Astrocyte (in vitro differentiated cells and primary cell): ENCODE results near the gene PITX2. TPM values are rescaled to one million over a fixed set of nuclear protein-coding genes. Genes with fewer than 3 reads are reported as not detected.

Source experiments
- DNase-seq: peaks from one replicate; pipeline ENCODE4 v3.0.0-alpha.2; 2010; ENCODE audit warnings: low read depth
- FAIRE-seq: peaks from 2 replicates; lab custom pipeline; 2011; peaks lifted over from hg19 to GRCh38; lab: Jason Lieb, UNC
- H2AFZ ChIP-seq: 2 replicates; pipeline ENCODE4 v1.6.0; 2012; ENCODE audit warnings: low read depth, low read length, inconsistent platforms
- H3K27ac ChIP-seq: 2 replicates; pipeline ENCODE4 v1.5.1; 2011; ENCODE audit warnings: low read depth, low read length, inconsistent platforms
- H3K27me3 ChIP-seq: 2 replicates; pipeline ENCODE4 v1.6.0; 2011; ENCODE audit warnings: low read length, inconsistent platforms; ENCODE audit not compliant: insufficient read depth
- H3K36me3 ChIP-seq: 2 replicates; pipeline ENCODE4 v1.5.1; 2011; ENCODE audit warnings: low read length, inconsistent platforms; ENCODE audit not compliant: insufficient read depth
- H3K4me1 ChIP-seq: 2 replicates; pipeline ENCODE4 v1.5.1; 2011; ENCODE audit warnings: low read length, inconsistent platforms; ENCODE audit not compliant: insufficient read depth
- H3K4me2 ChIP-seq: 2 replicates; pipeline ENCODE4 v1.6.0; 2012; ENCODE audit warnings: low read length, inconsistent platforms
- H3K4me3 ChIP-seq: 2 replicates; pipeline ENCODE4 v1.5.1; 2011; ENCODE audit warnings: low read depth, mild to moderate bottlenecking, low read length, inconsistent platforms; ENCODE audit not compliant: insufficient read depth
- H3K79me2 ChIP-seq: 2 replicates; pipeline ENCODE4 v1.6.0; 2012; ENCODE audit warnings: mild to moderate bottlenecking, low read length, inconsistent platforms; ENCODE audit not compliant: insufficient read depth
- H3K9ac ChIP-seq: 2 replicates; pipeline ENCODE4 v1.6.0; 2012; ENCODE audit warnings: mild to moderate bottlenecking, low read length, inconsistent platforms
- H3K9me3 ChIP-seq: 2 replicates; pipeline ENCODE4 v1.5.1; 2012; ENCODE audit warnings: low read depth, mild to moderate bottlenecking, low read length, inconsistent platforms; ENCODE audit not compliant: insufficient read depth
- H4K20me1 ChIP-seq: 2 replicates; pipeline ENCODE4 v1.6.0; 2012; ENCODE audit warnings: low read length, inconsistent platforms; ENCODE audit not compliant: insufficient read depth
- H3K27ac Mint-ChIP-seq: one replicate; pipeline ENCODE4 v1.8.0; 2021; ENCODE audit warnings: mild to moderate bottlenecking, mixed read lengths; ENCODE audit not compliant: unreplicated experiment
- H3K27me3 Mint-ChIP-seq: one replicate; pipeline ENCODE4 v1.8.0; 2021; ENCODE audit warnings: low read depth, mixed read lengths; ENCODE audit not compliant: unreplicated experiment
- H3K36me3 Mint-ChIP-seq: one replicate; pipeline ENCODE4 v1.8.0; 2021; ENCODE audit warnings: low read depth, mixed read lengths; ENCODE audit not compliant: unreplicated experiment
- H3K4me1 Mint-ChIP-seq: one replicate; pipeline ENCODE4 v1.8.0; 2021; ENCODE audit warnings: low read depth, mixed read lengths; ENCODE audit not compliant: unreplicated experiment
- H3K4me3 Mint-ChIP-seq: one replicate; pipeline ENCODE4 v1.8.0; 2021; ENCODE audit warnings: mild to moderate bottlenecking, moderate library complexity, mixed read lengths; ENCODE audit not compliant: unreplicated experiment
- H3K9me3 Mint-ChIP-seq: one replicate; pipeline ENCODE4 v1.8.0; 2021; ENCODE audit warnings: mild to moderate bottlenecking, mixed read lengths; ENCODE audit not compliant: unreplicated experiment
- CTCF ChIP-seq: IDR thresholded peaks from 2 replicates; pipeline ENCODE4 v1.5.1; 2011; ENCODE audit warnings: low read depth, mild to moderate bottlenecking, inconsistent platforms, low read length, moderate library complexity; ENCODE audit not compliant: insufficient read depth
- EZH2 ChIP-seq: IDR thresholded peaks from 2 replicates; pipeline ENCODE4 v1.6.1; 2012; ENCODE audit warnings: mild to moderate bottlenecking, low read length, inconsistent platforms; ENCODE audit not compliant: insufficient read depth
- total RNA-seq: library from RNA; stranded (reverse); gene quantifications from 2 replicates; pipeline ENCODE4 v1.2.1, GENCODE V29; 2021

The PITX2 gene
- total RNA-seq, 1 donor from 2014 or later: 3.8 TPM

GRCh38 chr4:110626532-110627153 lies 3.8 kb upstream of the PITX2 start:
- Mint-ChIP-seq H3K4me1 (peaks cover 7% of the 10 kb centered on the region), H3K36me3 (peaks cover 10% of the 10 kb centered on the region), H3K9me3 (peaks cover 50% of the 10 kb centered on the region), H3K27me3 (peaks cover 88% of the 10 kb centered on the region), H3K4me3 (no peak overlapping the region), H3K27ac (peak overlapping the region; percentile 27)
- H3K27me3 ChIP-seq: peaks cover 98% of the 10 kb centered on the region
- H3K4me2 ChIP-seq: no peak overlapping the region
- peaks cover 3% of the 10 kb centered on the region for H4K20me1 ChIP-seq
- FAIRE-seq (no peak), DNase-seq (no peak)
- H3K9me3 ChIP-seq: peaks cover 11% of the 10 kb centered on the region
- no peak overlapping the region for H3K4me3 ChIP-seq
- no peaks in the 10 kb centered on the region for H3K79me2 ChIP-seq
- no peak overlapping the region for H2AFZ ChIP-seq
- TF ChIP-seq CTCF: no peak
- TF ChIP-seq EZH2: no peak
- no peak overlapping the region for H3K27ac ChIP-seq
- no peaks in the 10 kb centered on the region for H3K36me3 ChIP-seq
- H3K4me1 ChIP-seq: peaks cover 17% of the 10 kb centered on the region
- H3K9ac ChIP-seq: no peak overlapping the region

- FAIRE-seq (no peak), DNase-seq (no peak)
- peaks cover 3% of the 10 kb centered on the region for H4K20me1 ChIP-seq
- Mint-ChIP-seq H3K36me3 (peaks cover 9% of the 10 kb centered on the region), H3K27me3 (peaks cover 86% of the 10 kb centered on the region), H3K4me3 (no peak overlapping the region), H3K4me1 (peaks cover 3% of the 10 kb centered on the region), H3K9me3 (peaks cover 45% of the 10 kb centered on the region), H3K27ac (no peak overlapping the region)
- H3K27me3 ChIP-seq: peaks cover 100% of the 10 kb centered on the region
- TF ChIP-seq CTCF (no peak), EZH2 (no peak)
- H2AFZ ChIP-seq: no peak overlapping the region
- no peaks in the 10 kb centered on the region for H3K79me2 ChIP-seq
- H3K9ac ChIP-seq: no peak overlapping the region
- H3K4me2 ChIP-seq: no peak overlapping the region
- H3K36me3 ChIP-seq: no peaks in the 10 kb centered on the region
- H3K4me3 ChIP-seq: no peak overlapping the region
- peaks cover 15% of the 10 kb centered on the region for H3K4me1 ChIP-seq
- H3K27ac ChIP-seq: no peak overlapping the region
- peaks cover 11% of the 10 kb centered on the region for H3K9me3 ChIP-seq
Measured at GRCh38 chr4:110625576-110626257, 2.8 kb upstream of the PITX2 start.
